HG02610 (cell line): ENCODE data around the gene COBL.

Experiments used
- ATAC-seq: cut with Tn5 transposase; IDR thresholded peaks from one replicate; pipeline ENCODE4 v1.9.1; 2021; ENCODE audit warnings: mild to moderate bottlenecking, moderate library complexity; ENCODE audit not compliant: unreplicated experiment

The COBL gene

DNA sequence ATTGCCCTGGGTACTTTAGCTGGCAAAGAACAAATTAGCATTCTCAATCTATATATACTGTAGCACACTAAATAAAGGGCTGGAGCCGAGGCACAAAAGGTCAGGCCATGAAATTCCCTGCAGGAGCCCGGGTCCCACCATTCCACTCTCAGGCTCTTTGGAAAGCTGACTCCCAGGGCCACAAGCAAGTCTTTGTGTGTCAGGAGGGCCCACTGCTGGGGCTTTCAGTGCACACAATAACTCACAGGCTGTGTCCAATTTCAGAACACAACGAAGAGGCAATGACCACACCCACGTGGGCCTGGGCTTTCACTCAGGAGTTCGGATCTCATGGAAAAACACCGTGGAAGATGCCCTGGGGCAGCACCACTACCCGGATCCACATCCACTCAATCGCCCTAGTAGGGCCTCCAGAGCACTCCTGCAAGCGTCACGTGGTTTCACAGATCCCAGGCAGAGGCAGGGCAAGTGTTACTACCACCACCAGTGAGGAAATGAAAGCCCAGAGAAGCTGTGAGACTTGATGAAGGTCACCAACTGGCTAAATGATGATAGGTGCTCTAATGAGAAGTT is 60.3 kb downstream of the COBL start:
- no peak for ATAC-seq

DNA sequence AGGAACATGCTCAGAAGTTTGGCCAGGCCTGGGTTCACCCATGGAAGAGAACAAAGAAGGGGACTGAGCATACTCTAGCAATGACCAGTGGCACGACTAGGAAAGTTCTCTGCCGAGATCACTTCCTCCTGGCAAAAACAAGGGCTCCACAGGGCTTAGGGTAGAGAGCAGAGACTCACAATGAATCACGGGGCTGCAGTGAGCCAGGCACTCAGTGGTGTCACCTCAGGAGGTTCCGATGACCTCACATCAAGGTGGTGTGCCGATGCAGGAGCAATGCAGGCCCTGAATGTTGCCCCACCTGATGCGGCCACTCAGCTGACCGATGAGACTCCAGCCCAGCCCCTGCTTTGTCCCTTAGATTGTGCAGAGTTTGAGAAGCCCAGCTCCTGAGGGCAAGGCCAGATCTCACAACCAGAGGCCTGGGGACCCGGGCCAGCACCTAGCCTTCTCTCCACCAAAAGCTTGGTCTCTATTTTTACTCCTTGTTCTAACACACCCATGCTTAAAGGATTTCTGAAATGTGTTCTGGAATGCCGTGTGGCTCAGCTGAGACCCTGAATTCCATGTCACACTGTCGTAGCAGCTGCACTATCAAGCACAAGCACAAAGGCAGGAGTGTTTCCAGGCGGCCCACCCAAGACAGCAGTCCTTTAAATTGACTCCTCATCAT is 60.9 kb downstream of the COBL start:
- ATAC-seq = no peak

DNA sequence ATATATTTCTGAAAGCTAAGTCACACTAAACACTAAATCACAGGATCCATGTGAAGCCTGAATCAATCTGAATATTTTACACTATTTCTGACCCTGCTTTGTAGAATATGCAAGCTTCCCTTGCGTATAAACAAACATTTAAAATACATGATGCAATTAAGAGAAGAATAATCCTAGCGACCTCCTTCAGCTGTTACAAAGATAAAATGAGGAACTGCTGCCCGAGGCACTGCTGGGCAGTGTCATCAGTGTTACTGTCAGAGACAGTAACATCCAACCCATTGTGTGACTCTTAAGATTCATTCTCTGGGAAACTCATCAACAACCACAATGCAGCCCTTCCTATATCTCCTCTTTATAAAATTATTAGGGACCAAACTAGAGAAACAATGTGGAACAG is 61.6 kb downstream of the COBL start:
- ATAC-seq = no peak

GRCh38 chr7:51253157-51253556 is 63.5 kb downstream of the COBL start:
- ATAC-seq = no peak

- ATAC-seq = no peak
These were observed 65.3 kb downstream of the COBL start for GRCh38 chr7:51251290-51251689.

DNA sequence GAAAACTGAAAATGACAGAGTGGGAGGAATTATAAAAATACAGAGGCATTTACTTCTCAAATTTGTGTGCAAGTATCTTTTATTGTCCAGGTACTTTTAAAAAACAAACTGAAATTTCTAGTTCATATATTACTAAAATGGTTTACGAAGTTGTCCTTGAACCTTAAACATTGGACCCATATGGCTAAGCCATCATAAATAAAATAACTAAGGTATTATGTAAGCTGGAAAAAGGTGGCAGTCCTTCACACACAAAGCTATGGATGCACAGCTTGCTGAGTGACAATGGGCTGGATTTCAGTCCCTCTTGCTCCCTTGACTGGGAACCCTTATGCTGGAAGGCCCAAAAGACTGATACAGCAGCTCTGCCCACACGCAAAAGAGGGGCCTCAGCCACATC is 66.1 kb downstream of the COBL start:
- ATAC-seq = no peak

DNA sequence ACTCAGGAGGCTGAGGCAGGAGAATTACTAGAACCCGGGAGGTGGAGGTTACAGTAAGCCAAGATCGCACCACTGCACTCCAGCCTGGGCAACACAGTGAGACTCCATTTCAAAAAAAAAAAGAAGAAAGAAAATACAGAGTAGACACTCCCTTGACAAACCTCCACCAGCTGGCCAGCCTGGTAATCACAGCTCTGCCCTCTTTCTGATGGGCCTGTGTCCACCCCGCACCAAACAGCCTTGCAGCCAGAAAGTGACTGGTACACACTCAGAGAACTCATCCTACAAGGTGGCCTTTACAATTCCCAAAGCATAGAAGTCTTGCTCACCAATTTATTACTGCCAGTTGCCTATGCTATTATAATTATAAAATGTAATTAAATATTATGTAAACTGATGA is 66.6 kb downstream of the COBL start:
- no peak for ATAC-seq

GRCh38 chr7:51249187-51249945 is 67.2 kb downstream of the COBL start:
- ATAC-seq = no peak

DNA sequence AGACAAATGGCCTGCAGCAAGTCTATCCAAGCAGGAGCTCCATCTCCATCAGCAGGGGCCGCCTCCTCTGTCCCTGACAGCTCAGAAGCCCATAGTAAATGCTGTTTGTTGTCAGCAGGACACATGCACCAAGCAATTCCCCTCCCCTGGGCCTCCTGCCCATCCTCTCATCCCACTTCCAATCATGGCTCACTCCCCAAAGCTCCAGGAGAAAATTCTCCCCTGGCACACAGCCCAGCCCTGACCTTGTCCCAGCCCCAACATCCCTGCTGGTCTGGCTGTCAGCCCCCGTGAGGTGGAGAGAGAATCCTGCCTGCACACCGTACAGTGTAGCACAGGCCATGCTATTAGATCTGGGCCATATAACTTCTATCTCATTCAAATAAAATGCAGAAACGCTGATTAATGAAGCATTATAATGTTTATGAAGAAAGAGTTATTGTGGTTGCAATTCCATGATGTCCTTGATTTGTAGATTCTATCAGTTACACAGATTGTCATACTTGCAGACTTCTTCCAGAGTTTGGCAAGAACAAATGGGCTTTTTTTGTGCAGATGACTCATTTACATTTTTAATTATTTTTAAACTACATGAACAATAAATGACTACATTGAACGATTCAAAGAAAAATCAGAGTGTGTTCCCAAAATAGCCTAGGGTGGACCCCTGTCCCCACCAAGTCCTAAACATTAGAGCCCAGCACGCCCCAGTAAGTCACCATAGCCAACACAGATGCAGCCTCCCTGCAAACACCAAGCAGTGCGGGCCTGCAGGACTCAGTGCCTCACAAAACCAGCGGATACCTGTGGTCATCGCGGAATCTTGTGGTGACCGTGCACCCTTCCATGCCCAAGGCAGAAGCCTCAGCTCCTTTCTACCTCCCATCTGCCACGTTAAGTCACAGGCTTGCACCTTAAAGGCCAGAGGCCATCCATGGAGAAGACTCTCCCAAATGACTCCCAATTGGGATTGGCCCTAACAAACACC is 70.1 kb downstream of the COBL start:
- no peak for ATAC-seq

GRCh38 chr7:51244885-51245284 is 71.7 kb downstream of the COBL start:
- ATAC-seq = no peak

DNA sequence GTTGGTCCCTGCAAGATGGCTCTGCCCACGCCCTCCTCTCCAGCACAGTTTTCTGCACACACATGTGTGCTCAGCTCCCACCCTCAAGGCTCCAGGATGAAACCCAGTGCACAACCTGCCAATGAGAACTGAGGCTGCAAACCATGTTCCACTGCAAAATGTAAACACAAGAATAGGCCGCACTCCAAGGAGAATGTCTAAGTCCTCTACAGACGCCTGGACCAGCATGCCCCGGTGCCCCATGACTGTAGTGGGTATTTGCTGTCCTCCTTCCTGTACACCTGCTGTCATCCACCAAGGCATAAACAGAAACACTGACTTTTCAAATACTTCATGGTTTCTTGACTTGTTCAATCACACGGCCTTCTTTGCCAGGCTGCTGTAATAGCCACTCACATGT is 72.6 kb downstream of the COBL start:
- no peak for ATAC-seq

DNA sequence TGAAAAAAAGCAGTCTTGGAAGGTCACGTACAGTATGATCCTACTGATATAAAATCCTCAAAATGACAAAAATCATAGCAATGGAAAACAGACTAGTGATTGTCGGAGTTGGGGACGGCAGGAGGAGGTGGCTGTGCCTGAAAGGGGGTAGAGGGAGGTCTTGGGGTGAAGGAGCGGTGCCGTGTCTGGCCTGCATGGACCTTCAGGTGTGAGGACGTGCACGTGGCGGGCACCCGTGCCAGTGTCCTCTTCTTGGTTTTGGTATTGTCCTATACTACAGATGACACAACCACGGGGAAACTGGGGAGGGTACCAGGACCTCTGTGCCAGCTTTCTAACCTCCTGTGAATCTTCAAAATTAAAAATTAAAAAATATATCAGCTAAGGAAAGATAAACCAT is 73.0 kb downstream of the COBL start:
- ATAC-seq = no peak

GRCh38 chr7:51242881-51243518 is 73.6 kb downstream of the COBL start:
- ATAC-seq = no peak

DNA sequence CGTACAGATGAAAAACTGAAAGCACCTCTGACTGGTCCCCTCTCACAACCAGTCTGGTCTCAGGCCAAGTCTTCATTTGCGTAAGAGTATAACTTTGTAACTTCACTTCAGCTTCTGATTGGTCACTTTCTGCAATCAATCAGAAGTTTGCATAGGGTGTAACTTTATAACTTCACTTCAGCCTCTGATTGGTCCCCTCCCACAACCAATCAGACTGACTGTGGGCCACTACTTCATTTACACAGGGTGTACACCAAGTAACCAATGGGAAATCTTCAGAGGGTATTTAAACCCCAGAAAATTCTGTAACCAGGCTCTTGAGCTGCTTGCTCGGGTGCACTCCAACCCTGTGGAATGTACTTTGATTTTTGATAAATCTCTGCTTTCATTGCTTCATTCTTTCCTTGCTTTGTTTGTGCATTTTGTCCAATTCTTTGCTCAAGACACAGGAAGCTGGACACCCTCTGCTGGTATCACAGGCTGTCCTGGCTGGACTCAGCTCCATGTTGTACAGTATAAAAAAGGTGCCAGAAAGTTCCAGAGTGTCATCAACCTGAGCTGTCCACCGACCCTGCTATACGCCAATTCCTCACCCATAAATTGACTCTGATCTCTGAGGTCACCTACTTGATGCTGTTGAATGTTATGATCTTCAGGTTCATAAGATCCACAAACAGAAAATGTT is 74.5 kb downstream of the COBL start:
- ATAC-seq = no peak

DNA sequence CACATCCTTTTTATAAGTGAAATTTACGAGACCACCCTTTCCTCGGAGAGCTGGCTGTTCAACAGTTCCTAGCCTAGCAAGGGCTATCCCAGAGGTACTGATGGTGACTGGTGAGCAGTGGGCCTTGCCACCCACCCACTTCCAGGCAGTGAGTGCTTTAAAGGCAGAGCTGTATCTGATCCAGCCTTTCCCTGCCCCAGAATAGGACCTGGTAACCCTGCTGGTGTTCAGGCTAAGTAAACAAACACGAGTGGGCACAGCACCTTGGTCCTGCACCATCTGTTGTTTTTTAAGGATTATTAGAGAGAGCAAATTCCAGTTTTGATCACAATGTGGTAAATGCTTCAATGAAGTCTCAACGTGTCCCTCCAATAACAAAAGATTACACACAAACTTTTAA is 75.7 kb downstream of the COBL start:
- ATAC-seq = no peak

GRCh38 chr7:51239691-51240090 is 76.9 kb downstream of the COBL start:
- no peak for ATAC-seq

DNA sequence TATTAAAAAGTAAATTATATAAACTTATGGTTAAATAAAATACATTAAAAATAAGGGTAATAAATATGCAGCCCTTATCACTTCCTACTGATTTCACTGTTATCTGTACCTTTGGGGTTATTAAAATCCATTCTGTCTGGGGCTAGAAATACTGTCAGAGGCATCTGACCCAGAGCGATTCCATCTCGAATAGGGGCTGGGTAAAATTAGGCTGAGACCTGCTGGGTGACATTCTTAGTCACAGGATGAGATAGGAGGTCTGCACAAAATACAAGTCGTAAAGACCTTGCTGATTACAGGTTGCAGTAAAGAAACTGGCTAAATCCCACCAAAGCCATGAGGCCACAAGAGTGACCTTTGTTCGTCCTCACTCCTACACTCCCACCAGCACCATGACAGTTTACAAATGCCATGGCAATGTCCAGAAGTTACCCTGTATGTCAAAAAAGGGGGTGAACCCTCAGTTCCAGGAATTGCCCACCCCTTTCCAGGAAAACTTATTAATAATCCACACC is 77.6 kb downstream of the COBL start:
- ATAC-seq = no peak

DNA sequence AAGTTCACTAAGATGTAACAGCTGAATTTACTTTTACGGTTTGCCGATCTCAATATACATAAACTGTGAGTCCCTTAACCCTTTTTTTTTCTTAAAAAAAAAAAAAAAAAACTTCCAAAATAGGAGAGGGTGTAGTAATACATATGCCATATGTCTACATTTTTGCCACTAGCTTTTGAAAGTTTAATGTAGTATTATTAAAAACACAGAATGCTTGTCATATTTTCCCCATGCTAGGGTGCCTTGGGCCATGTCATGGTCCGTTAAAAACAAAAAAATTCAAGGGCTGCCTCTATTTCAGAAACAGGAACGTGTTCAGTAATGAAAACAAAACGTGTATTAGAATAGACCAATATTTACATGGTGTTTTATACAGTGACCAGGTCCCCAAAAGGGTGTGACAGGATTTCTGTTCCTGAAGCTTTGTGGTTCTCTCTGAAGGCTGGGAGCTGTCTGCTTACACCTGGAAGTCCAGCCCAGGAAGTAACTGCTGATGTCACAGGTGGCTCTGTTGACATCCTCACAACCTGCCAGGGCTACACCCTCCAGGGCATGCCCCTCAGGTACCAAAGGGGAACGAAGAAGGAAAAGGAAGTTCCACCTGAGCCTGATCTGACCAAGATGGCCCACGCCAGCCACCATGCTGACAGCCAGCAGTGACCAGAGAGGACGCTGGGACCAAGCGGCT is 79.0 kb downstream of the COBL start:
- no peak for ATAC-seq

DNA sequence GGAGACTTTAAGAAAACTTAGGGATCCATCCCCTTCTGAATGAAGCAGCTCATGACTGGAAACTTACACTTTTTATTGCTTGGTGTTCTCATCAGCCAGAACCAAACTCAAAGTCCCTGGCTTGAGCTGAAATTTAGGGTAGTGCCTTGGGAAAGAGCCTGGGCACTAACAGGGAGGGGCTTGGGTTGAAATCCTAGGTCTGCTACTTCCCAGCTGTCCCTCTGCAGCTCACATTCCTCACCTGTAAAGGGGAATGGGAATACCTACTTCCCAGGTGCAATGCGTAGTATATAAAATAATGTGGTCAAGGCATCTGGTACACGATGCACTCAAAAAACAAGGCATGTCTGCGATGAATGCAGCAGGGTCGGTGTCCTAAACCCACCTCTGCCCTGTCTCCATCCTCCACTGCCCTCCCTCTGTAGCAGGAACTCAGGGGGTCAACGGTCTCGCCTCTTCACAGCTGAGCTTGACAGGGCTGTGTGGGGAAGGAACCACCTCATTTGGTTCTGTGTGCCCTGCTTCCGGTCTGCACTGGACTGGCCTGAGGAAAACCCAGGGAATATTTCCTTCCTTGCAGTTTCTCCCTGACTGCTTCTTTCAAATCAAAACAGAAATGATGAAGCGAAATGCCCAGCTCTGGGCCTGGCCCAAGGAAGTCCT is 80.0 kb downstream of the COBL start:
- ATAC-seq = no peak
